CD4-positive, alpha-beta T cell (primary cell): ENCODE data around the gene MAU2. TPM values are rescaled to one million over a fixed set of nuclear protein-coding genes. Genes with fewer than 3 reads are reported as not detected.

Experiments used
- ATAC-seq: fragments of 200-7000 bp; cut with Tn5 transposase; one replicate; pipeline ENCODE4 v1.10.0; 2022; ENCODE audit warnings: mild to moderate bottlenecking; ENCODE audit not compliant: poor library complexity
- CTCF ChIA-PET: fragments of 350-600 bp; sonication (Branson Sonifier 250); formaldehyde crosslinking; loops from one replicate; lab custom pipeline; 2021; ENCODE audit warnings: antibody characterized with exemption, inconsistent platforms; lab: Charles Lee
- POLR2A ChIA-PET: fragments of 350-600 bp; sonication (Branson Sonifier 250); formaldehyde crosslinking; loops from one replicate; lab custom pipeline; 2021; ENCODE audit warnings: antibody characterized with exemption, inconsistent platforms; lab: Charles Lee
- DNase-seq, 14 experiments: peaks; one replicate each; pipeline ENCODE4 v3.0.0-alpha.2; 2013 to 2020; ENCODE audit warnings: mixed read lengths in 2 of 14
- H3K27ac ChIP-seq, 2 donors: one replicate each; pipeline versions ENCODE4 v1.5.1 to v1.7.0; 2013; ENCODE audit warnings: low read length in 2 of 2, low read depth in 1 of 2, mild to moderate bottlenecking in 1 of 2
- H3K27me3 ChIP-seq, 2 experiments: 1 replicate in 1 of 2; 2 replicates in 1 of 2; pipeline versions ENCODE4 v1.6.1 to v1.7.0; 2013; ENCODE audit warnings: low read length in 2 of 2, control low read depth in 1 of 2, mild to moderate bottlenecking in 1 of 2, moderate library complexity in 1 of 2; ENCODE audit not compliant: insufficient read depth in 2 of 2, control insufficient read depth in 1 of 2
- H3K36me3 ChIP-seq: one replicate; pipeline ENCODE4 v1.6.1; 2013; ENCODE audit warnings: low read length, control low read depth; ENCODE audit not compliant: insufficient read depth
- H3K4me1 ChIP-seq: one replicate; pipeline ENCODE4 v1.6.1; 2013; ENCODE audit warnings: low read length, control low read depth; ENCODE audit not compliant: insufficient read depth
- H3K4me3 ChIP-seq: one replicate; pipeline ENCODE4 v1.5.1; 2013; ENCODE audit warnings: mild to moderate bottlenecking, low read length, moderate library complexity
- H3K9me3 ChIP-seq, 2 experiments: 1 replicate in 1 of 2; 2 replicates in 1 of 2; pipeline versions ENCODE4 v1.6.1 to v1.7.0; 2013; ENCODE audit warnings: low read length in 2 of 2, mild to moderate bottlenecking in 2 of 2, control low read depth in 1 of 2, moderate library complexity in 1 of 2; ENCODE audit not compliant: control insufficient read depth in 1 of 2, insufficient read depth in 1 of 2
- H3K27ac Mint-ChIP-seq: one replicate; pipeline ENCODE4 v1.8.0; 2020; ENCODE audit warnings: mixed read lengths
- H3K27me3 Mint-ChIP-seq: one replicate; pipeline ENCODE4 v1.8.0; 2021; ENCODE audit warnings: mixed read lengths
- H3K36me3 Mint-ChIP-seq: one replicate; pipeline ENCODE4 v1.8.0; 2021; ENCODE audit warnings: low read depth, mixed read lengths
- H3K4me1 Mint-ChIP-seq: one replicate; pipeline ENCODE4 v1.8.0; 2021; ENCODE audit warnings: low read depth, mixed read lengths
- H3K4me3 Mint-ChIP-seq: one replicate; pipeline ENCODE4 v1.8.0; 2020; ENCODE audit warnings: mild to moderate bottlenecking, mixed read lengths
- H3K9me3 Mint-ChIP-seq: one replicate; pipeline ENCODE4 v1.8.0; 2020; ENCODE audit warnings: mixed read lengths
- CTCF ChIP-seq: fragments of 200-600 bp; IDR thresholded peaks from one replicate; pipeline ENCODE4 v1.8.0; 2022; ENCODE audit warnings: antibody characterized with exemption, mild to moderate bottlenecking
- intact Hi-C, 2 experiments: fragments of 100-400 bp; cut with DNase I in 1 of 2; cut with micrococcal nuclease in 1 of 2; formaldehyde crosslinking; loops; one replicate each; pipeline versions ENCODE4 v1.15.1 to v1.9.0; 2023 to 2025; cut with DNase I, micrococcal nuclease
- total RNA-seq, 174 experiments: library from RNA in 2 of 174; stranded (reverse) in 2 of 174; gene quantifications; one replicate each; pipeline ENCODE4 v1.2.3 and lab custom pipeline; 2021 to 2026

MAU2 gene
- total RNA-seq, 2 experiments from 2014 or later, result 132 to 133 TPM

DNA sequence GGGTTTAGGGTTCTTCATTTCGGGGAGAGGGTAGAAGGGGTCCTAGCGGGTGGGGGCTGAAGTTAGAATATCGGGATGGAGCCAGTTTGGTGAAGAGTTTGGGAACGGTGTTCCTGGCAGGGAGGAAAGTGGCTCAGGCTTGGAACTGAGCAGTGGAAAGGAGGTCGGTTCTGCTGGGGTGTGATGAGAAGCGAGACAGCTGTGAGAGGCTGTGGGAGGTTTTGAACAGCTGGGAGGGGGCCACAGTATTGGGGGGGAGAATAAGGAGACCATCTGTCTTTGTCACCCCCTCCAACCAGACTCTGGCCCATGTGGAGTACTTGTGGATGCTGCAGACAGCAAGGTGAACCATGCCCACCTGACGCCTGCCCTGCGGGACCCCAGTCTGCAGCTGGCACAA lies 46.5 kb upstream of the MAU2 start:
- Mint-ChIP-seq H3K36me3 (peaks cover 29% of the 10 kb centered on the region), H3K9me3 (no peaks in the 10 kb centered on the region), H3K4me1 (peaks cover 7% of the 10 kb centered on the region), H3K4me3 (no peak overlapping the region), H3K27ac (no peak overlapping the region), H3K27me3 (peaks cover 19% of the 10 kb centered on the region)
- CTCF ChIA-PET, result no interaction called here
- Histone ChIP-seq H3K27me3 (peaks cover 6 to 10% of the 10 kb centered on the region in 2 experiments), H3K4me1 (peaks cover 6% of the 10 kb centered on the region), H3K36me3 (peaks cover 33% of the 10 kb centered on the region), H3K4me3 (no peak overlapping the region), H3K9me3 (no peaks in the 10 kb centered on the region), H3K27ac (no peak overlapping the region)
- ATAC-seq (no peak), DNase-seq (no peak)
- intact Hi-C loops, result no loop called here
- POLR2A ChIA-PET, result no interaction called here
- no peak for TF ChIP-seq CTCF

- no peak overlapping the region for H3K27ac Mint-ChIP-seq
- H3K4me1 Mint-ChIP-seq, result peaks cover 7% of the 10 kb centered on the region
- Histone ChIP-seq H3K9me3 (no peaks in the 10 kb centered on the region), H3K27ac (no peak overlapping the region), H3K36me3 (peaks cover 41% of the 10 kb centered on the region), H3K4me3 (no peak overlapping the region), H3K4me1 (peaks cover 6% of the 10 kb centered on the region), H3K27me3 (peaks cover 6 to 10% of the 10 kb centered on the region in 2 experiments)
- ChIA-PET CTCF (no interaction called here), POLR2A (no interaction called here)
- no peak overlapping the region for H3K4me3 Mint-ChIP-seq
- peaks cover 36% of the 10 kb centered on the region for H3K36me3 Mint-ChIP-seq
- no peaks in the 10 kb centered on the region for H3K9me3 Mint-ChIP-seq
- DNase-seq, result no peak
- H3K27me3 Mint-ChIP-seq, result peaks cover 19% of the 10 kb centered on the region
- no peak for ATAC-seq
- intact Hi-C loops, result no loop called here
- no peak for TF ChIP-seq CTCF
Measured at GRCh38 chr19:19274716-19275565, 45.7 kb upstream of the MAU2 start.

DNA sequence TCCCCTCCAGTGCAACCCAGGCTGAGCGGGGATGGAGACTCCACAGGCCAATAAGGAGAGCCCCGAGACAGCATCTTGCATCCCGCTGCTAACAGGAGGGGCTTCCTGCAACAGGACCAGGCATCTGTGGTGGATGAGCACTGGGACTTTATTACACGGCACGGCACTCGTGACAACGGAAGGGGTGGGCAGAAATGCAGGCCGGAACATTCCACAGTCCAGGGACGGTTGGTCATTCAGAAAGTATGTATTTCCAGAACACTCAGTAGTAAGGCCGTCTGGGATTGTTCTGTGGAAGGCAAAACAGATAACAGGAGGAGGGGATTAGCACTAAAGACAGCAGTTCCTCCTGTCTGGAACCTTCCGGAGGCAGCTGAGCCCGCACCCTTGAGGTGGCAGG lies 44.2 kb upstream of the MAU2 start:
- intact Hi-C loops, result no loop called here
- Histone ChIP-seq H3K4me3 (no peak overlapping the region), H3K27me3 (peaks cover 6 to 10% of the 10 kb centered on the region in 2 experiments), H3K4me1 (peaks cover 6% of the 10 kb centered on the region), H3K9me3 (no peaks in the 10 kb centered on the region), H3K36me3 (peaks cover 53% of the 10 kb centered on the region), H3K27ac (no peak overlapping the region)
- Mint-ChIP-seq H3K27me3 (peaks cover 19% of the 10 kb centered on the region), H3K4me1 (peaks cover 7% of the 10 kb centered on the region), H3K27ac (no peak overlapping the region), H3K4me3 (no peak overlapping the region), H3K36me3 (peaks cover 49% of the 10 kb centered on the region), H3K9me3 (no peaks in the 10 kb centered on the region)
- no peak for ATAC-seq
- TF ChIP-seq CTCF, result no peak
- CTCF ChIA-PET, result no interaction called here
- POLR2A ChIA-PET, result no interaction called here
- no peak for DNase-seq
